HG02970 (cell line): ENCODE results near the gene KAT2B.
A peak's percentile ranks its signal among the peaks of the same experiment; 100 is the strongest.

ENCODE experiments used
- ATAC-seq: cut with Tn5 transposase; IDR thresholded peaks from one replicate; pipeline ENCODE4 v1.9.1; 2021; ENCODE audit warnings: mild to moderate bottlenecking, moderate library complexity, moderate number of reproducible peaks; ENCODE audit not compliant: unreplicated experiment, low FRiP score

Gene KAT2B

GRCh38 chr3:20062996-20063395 lies 22.8 kb downstream of the KAT2B start:
- ATAC-seq, result no peak

GRCh38 chr3:20064387-20064786 lies 24.1 kb downstream of the KAT2B start:
- ATAC-seq, result no peak

- no peak for ATAC-seq
These were observed 24.7 kb downstream of the KAT2B start for GRCh38 chr3:20064796-20065564.

- ATAC-seq, result no peak
These were observed 25.8 kb downstream of the KAT2B start for GRCh38 chr3:20066079-20066478.

GRCh38 chr3:20066850-20067617 lies 26.8 kb downstream of the KAT2B start:
- no peak for ATAC-seq

GRCh38 chr3:20068512-20069177 lies 28.4 kb downstream of the KAT2B start:
- ATAC-seq, result no peak

- ATAC-seq, result no peak
These were observed 28.9 kb downstream of the KAT2B start for GRCh38 chr3:20069178-20069532.

- no peak for ATAC-seq
These were observed 30.9 kb downstream of the KAT2B start for GRCh38 chr3:20071175-20071574.

- ATAC-seq, result no peak
These were observed 32.2 kb downstream of the KAT2B start for GRCh38 chr3:20072422-20072821.

- ATAC-seq, result no peak
These were observed 32.8 kb downstream of the KAT2B start for GRCh38 chr3:20073068-20073467.

GRCh38 chr3:20073683-20074082 lies 33.4 kb downstream of the KAT2B start:
- ATAC-seq, result no peak

GRCh38 chr3:20074226-20075063 lies 34.2 kb downstream of the KAT2B start:
- ATAC-seq, result no peak

GRCh38 chr3:20075197-20075596 lies 35.0 kb downstream of the KAT2B start:
- ATAC-seq, result no peak

GRCh38 chr3:20076296-20076997 lies 36.2 kb downstream of the KAT2B start:
- no peak for ATAC-seq

GRCh38 chr3:20077068-20077467 lies 36.8 kb downstream of the KAT2B start:
- ATAC-seq, result no peak

GRCh38 chr3:20078194-20078714 lies 38.0 kb downstream of the KAT2B start:
- ATAC-seq, result no peak

GRCh38 chr3:20079621-20080020 lies 39.4 kb downstream of the KAT2B start:
- no peak for ATAC-seq

- peak; percentile 75 for ATAC-seq
These were observed 40.8 kb downstream of the KAT2B start for GRCh38 chr3:20080956-20081554.

GRCh38 chr3:20083253-20083652 lies 43.0 kb downstream of the KAT2B start:
- ATAC-seq, result no peak
